GM12878 (cell line): ENCODE measurements around the gene RNF121. TPM values are rescaled to one million over a fixed set of nuclear protein-coding genes. Genes with fewer than 3 reads are reported as not detected.
A peak's percentile ranks its signal among the peaks of the same experiment; 100 is the strongest.

Source experiments
- ATF7 ChIP-seq: fragments of 450-650 bp; IDR thresholded peaks from 2 replicates; pipeline ENCODE4 v1.6.1; 2016; ENCODE audit warnings: low read depth, mild to moderate bottlenecking
- DPF2 ChIP-seq: fragments of 450-650 bp; IDR thresholded peaks from 2 replicates; pipeline ENCODE4 v1.6.1; 2017; ENCODE audit warnings: mild to moderate bottlenecking
- GATAD2B ChIP-seq: fragments of 450-650 bp; conservative IDR thresholded peaks from 2 replicates; pipeline ENCODE4 v1.6.1; 2017; ENCODE audit warnings: low read depth, mild to moderate bottlenecking, moderate library complexity
- SMAD1 ChIP-seq: fragments of 450-650 bp; IDR thresholded peaks from 2 replicates; pipeline ENCODE4 v1.6.1; 2018; ENCODE audit warnings: mild to moderate bottlenecking, low read depth; ENCODE audit not compliant: partially characterized antibody
- SPI1 ChIP-seq: IDR thresholded peaks from 2 replicates; pipeline ENCODE4 v1.6.1; 2011; ENCODE audit warnings: low read depth, mild to moderate bottlenecking, low read length, moderate library complexity, borderline replicate concordance; ENCODE audit not compliant: insufficient read depth
- ZNF24 ChIP-seq: fragments of 450-650 bp; IDR thresholded peaks from 2 replicates; pipeline ENCODE4 v1.6.1; 2017; ENCODE audit warnings: antibody characterized with exemption, mild to moderate bottlenecking
- polyA plus RNA-seq, 11 experiments: library from polyadenylated mRNA; depleted of rRNA in 4 of 11; unstranded in 6 of 11; stranded (reverse) in 5 of 11; fragments of >200 nt; fragmentation: Nextera tagmentation in 4 of 11; fragmentation: Illumina TruSeq in 1 of 11; extraction: Ambion mirVana in 4 of 11; extraction: Trizol in 1 of 11; gene quantifications; 1 replicate in 1 of 11; 2 replicates in 10 of 11; pipeline versions ENCODE4 v1.2.1 to v1.2.3, GENCODE V29; 2011 to 2016; ENCODE audit warnings: inconsistent platforms in 2 of 11, missing spikeins in 2 of 11, low read depth in 1 of 11
- total RNA-seq, 4 experiments: library from RNA; depleted of rRNA in 3 of 4; stranded (reverse); fragments of >200 nt in 3 of 4; fragmentation: Illumina TruSeq in 1 of 4; extraction: Trizol in 1 of 4; gene quantifications; 2 replicates each; pipeline versions ENCODE4 v1.2.1 to v1.2.3, GENCODE V29; 2013 to 2021
- TF ChIP-seq, protein P1 (sequence below): fragments of 450-650 bp; IDR thresholded peaks from 2 replicates; pipeline ENCODE4 v1.6.1; 2017; ENCODE audit warnings: mild to moderate bottlenecking, moderate library complexity
- TF ChIP-seq, protein P2 (sequence below): fragments of 450-650 bp; IDR thresholded peaks from 2 replicates; pipeline ENCODE4 v1.6.1; 2016; ENCODE audit warnings: mild to moderate bottlenecking
- TF ChIP-seq, protein P3 (sequence below): IDR thresholded peaks from 2 replicates; pipeline ENCODE4 v1.6.1; 2011; ENCODE audit warnings: mild to moderate bottlenecking, low read depth, low read length, moderate library complexity; ENCODE audit not compliant: insufficient replicate concordance
- TF ChIP-seq, protein P4 (sequence below): fragments of 450-650 bp; IDR thresholded peaks from 2 replicates; pipeline ENCODE4 v1.6.1; 2018; ENCODE audit warnings: borderline replicate concordance, mild to moderate bottlenecking; ENCODE audit not compliant: partially characterized antibody
- TF ChIP-seq, protein P5 (sequence below): IDR thresholded peaks from 2 replicates; pipeline ENCODE4 v1.6.1; 2012; ENCODE audit warnings: improper control_type of control experiment, low read depth, low read length; ENCODE audit not compliant: insufficient replicate concordance
- TF ChIP-seq, protein P6 (sequence below): IDR thresholded peaks from 2 replicates; pipeline ENCODE4 v1.6.1; 2012; ENCODE audit warnings: low read depth, low read length, improper control_type of control experiment

RNF121 gene
- total and polyA plus RNA-seq, 10 of the 15 experiments (the other 5 are each of a cell fraction or from before 2014, with no cell fraction given): 8.6 to 73.7 (median 32.7) TPM

DNA sequence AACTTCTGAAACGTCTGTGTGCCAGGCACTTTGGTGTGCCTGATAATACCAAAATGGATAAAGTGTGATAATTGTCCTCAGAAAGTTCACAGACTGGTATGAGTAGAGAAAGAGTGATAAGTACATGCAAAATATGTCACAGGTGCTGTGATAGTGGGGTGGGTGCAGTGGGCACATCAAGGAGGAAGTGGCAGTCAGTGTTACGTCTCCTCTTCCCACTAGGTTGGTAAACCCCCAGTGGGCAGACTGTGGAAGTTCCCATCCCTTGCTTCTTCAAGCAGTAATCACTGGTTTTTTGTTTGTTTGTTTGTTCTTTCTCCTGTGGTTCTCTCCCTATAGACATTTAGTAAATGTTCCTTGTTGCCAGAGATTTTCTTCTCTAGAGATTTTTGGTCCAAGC is 5.4 kb downstream of the RNF121 start (continued):
- TF ChIP-seq, protein P1, sequence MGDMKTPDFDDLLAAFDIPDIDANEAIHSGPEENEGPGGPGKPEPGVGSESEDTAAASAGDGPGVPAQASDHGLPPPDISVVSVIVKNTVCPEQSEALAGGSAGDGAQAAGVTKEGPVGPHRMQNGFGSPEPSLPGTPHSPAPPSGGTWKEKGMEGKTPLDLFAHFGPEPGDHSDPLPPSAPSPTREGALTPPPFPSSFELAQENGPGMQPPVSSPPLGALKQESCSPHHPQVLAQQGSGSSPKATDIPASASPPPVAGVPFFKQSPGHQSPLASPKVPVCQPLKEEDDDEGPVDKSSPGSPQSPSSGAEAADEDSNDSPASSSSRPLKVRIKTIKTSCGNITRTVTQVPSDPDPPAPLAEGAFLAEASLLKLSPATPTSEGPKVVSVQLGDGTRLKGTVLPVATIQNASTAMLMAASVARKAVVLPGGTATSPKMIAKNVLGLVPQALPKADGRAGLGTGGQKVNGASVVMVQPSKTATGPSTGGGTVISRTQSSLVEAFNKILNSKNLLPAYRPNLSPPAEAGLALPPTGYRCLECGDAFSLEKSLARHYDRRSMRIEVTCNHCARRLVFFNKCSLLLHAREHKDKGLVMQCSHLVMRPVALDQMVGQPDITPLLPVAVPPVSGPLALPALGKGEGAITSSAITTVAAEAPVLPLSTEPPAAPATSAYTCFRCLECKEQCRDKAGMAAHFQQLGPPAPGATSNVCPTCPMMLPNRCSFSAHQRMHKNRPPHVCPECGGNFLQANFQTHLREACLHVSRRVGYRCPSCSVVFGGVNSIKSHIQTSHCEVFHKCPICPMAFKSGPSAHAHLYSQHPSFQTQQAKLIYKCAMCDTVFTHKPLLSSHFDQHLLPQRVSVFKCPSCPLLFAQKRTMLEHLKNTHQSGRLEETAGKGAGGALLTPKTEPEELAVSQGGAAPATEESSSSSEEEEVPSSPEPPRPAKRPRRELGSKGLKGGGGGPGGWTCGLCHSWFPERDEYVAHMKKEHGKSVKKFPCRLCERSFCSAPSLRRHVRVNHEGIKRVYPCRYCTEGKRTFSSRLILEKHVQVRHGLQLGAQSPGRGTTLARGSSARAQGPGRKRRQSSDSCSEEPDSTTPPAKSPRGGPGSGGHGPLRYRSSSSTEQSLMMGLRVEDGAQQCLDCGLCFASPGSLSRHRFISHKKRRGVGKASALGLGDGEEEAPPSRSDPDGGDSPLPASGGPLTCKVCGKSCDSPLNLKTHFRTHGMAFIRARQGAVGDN: no peak
- TF ChIP-seq, protein P2, sequence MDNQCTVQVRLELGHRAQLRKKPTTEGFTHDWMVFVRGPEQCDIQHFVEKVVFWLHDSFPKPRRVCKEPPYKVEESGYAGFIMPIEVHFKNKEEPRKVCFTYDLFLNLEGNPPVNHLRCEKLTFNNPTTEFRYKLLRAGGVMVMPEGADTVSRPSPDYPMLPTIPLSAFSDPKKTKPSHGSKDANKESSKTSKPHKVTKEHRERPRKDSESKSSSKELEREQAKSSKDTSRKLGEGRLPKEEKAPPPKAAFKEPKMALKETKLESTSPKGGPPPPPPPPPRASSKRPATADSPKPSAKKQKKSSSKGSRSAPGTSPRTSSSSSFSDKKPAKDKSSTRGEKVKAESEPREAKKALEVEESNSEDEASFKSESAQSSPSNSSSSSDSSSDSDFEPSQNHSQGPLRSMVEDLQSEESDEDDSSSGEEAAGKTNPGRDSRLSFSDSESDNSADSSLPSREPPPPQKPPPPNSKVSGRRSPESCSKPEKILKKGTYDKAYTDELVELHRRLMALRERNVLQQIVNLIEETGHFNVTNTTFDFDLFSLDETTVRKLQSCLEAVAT: no peak
- TF ChIP-seq GATAD2B: peak; percentile 82
- TF ChIP-seq, protein P3, sequence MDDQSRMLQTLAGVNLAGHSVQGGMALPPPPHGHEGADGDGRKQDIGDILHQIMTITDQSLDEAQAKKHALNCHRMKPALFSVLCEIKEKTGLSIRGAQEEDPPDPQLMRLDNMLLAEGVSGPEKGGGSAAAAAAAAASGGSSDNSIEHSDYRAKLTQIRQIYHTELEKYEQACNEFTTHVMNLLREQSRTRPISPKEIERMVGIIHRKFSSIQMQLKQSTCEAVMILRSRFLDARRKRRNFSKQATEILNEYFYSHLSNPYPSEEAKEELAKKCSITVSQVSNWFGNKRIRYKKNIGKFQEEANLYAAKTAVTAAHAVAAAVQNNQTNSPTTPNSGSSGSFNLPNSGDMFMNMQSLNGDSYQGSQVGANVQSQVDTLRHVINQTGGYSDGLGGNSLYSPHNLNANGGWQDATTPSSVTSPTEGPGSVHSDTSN: no peak
- TF ChIP-seq, protein P4, sequence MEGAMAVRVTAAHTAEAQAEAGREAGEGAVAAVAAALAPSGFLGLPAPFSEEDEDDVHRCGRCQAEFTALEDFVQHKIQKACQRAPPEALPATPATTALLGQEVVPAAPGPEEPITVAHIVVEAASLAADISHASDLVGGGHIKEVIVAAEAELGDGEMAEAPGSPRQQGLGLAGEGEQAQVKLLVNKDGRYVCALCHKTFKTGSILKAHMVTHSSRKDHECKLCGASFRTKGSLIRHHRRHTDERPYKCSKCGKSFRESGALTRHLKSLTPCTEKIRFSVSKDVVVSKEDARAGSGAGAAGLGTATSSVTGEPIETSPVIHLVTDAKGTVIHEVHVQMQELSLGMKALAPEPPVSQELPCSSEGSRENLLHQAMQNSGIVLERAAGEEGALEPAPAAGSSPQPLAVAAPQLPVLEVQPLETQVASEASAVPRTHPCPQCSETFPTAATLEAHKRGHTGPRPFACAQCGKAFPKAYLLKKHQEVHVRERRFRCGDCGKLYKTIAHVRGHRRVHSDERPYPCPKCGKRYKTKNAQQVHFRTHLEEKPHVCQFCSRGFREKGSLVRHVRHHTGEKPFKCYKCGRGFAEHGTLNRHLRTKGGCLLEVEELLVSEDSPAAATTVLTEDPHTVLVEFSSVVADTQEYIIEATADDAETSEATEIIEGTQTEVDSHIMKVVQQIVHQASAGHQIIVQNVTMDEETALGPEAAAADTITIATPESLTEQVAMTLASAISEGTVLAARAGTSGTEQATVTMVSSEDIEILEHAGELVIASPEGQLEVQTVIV: no peak
- 0 out of 2 replicates have a peak, but pooled peaks have one; percentile 30 for TF ChIP-seq ATF7
- TF ChIP-seq, protein P5, sequence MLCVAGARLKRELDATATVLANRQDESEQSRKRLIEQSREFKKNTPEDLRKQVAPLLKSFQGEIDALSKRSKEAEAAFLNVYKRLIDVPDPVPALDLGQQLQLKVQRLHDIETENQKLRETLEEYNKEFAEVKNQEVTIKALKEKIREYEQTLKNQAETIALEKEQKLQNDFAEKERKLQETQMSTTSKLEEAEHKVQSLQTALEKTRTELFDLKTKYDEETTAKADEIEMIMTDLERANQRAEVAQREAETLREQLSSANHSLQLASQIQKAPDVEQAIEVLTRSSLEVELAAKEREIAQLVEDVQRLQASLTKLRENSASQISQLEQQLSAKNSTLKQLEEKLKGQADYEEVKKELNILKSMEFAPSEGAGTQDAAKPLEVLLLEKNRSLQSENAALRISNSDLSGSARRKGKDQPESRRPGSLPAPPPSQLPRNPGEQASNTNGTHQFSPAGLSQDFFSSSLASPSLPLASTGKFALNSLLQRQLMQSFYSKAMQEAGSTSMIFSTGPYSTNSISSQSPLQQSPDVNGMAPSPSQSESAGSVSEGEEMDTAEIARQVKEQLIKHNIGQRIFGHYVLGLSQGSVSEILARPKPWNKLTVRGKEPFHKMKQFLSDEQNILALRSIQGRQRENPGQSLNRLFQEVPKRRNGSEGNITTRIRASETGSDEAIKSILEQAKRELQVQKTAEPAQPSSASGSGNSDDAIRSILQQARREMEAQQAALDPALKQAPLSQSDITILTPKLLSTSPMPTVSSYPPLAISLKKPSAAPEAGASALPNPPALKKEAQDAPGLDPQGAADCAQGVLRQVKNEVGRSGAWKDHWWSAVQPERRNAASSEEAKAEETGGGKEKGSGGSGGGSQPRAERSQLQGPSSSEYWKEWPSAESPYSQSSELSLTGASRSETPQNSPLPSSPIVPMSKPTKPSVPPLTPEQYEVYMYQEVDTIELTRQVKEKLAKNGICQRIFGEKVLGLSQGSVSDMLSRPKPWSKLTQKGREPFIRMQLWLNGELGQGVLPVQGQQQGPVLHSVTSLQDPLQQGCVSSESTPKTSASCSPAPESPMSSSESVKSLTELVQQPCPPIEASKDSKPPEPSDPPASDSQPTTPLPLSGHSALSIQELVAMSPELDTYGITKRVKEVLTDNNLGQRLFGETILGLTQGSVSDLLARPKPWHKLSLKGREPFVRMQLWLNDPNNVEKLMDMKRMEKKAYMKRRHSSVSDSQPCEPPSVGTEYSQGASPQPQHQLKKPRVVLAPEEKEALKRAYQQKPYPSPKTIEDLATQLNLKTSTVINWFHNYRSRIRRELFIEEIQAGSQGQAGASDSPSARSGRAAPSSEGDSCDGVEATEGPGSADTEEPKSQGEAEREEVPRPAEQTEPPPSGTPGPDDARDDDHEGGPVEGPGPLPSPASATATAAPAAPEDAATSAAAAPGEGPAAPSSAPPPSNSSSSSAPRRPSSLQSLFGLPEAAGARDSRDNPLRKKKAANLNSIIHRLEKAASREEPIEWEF: no peak
- TF ChIP-seq, protein P6, sequence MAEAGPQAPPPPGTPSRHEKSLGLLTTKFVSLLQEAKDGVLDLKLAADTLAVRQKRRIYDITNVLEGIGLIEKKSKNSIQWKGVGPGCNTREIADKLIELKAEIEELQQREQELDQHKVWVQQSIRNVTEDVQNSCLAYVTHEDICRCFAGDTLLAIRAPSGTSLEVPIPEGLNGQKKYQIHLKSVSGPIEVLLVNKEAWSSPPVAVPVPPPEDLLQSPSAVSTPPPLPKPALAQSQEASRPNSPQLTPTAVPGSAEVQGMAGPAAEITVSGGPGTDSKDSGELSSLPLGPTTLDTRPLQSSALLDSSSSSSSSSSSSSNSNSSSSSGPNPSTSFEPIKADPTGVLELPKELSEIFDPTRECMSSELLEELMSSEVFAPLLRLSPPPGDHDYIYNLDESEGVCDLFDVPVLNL: no peak
- TF ChIP-seq DPF2: peak; percentile 59; the same call in 1 of the 2 replicates
- TF ChIP-seq SMAD1: no peak
- no peak for TF ChIP-seq ZNF24
- TF ChIP-seq SPI1: peak; percentile 64; the same call in 1 of the 2 replicates
